ENCODE data around the gene NAA25. TPM values are rescaled to one million over a fixed set of nuclear protein-coding genes. Genes with fewer than 3 reads are reported as not detected.
A peak's percentile ranks its signal among the peaks of the same experiment; 100 is the strongest.

Gene NAA25
- total RNA-seq, 1 experiment from 2014 or later, result 41.0 TPM

GRCh38 chr12:112115259-112116045 is 6.9 kb upstream of the NAA25 start:
- H3K36me3 Mint-ChIP-seq (ENCODE audit: insufficient read depth, unreplicated experiment), result no peaks in the 10 kb centered on the region
- peak in 1 of 2 experiments; percentile 9 for DNase-seq
- POLR2A ChIA-PET, result no interaction called here
- Histone ChIP-seq H3K9me3 (no peaks in the 10 kb centered on the region), H3K27me3 (replicated peaks; ENCODE audit: control insufficient read depth, insufficient read depth, low read length) (no peaks in the 10 kb centered on the region), H3K4me1 (peaks cover 17% of the 10 kb centered on the region), H3K4me3 (ENCODE audit: low read depth, low read length) (no peak overlapping the region), H3K36me3 (ENCODE audit: control insufficient read depth, insufficient read depth, low read length) (no peaks in the 10 kb centered on the region)
- no peak overlapping the region for H3K4me3 Mint-ChIP-seq (ENCODE audit: unreplicated experiment)
- peaks cover 21% of the 10 kb centered on the region for H3K4me1 Mint-ChIP-seq (ENCODE audit: low read depth, unreplicated experiment)
- intact Hi-C loops (cut with micrococcal nuclease; ENCODE audit: unreplicated experiment), result no loop called here
- H3K9me3 Mint-ChIP-seq (ENCODE audit: unreplicated experiment), result no peaks in the 10 kb centered on the region
- CTCF ChIA-PET, result no interaction called here
- H3K27me3 Mint-ChIP-seq (ENCODE audit: insufficient read depth, unreplicated experiment), result no peaks in the 10 kb centered on the region
- no peak for TF ChIP-seq CTCF (IDR thresholded peaks at IDR 0.05; ENCODE audit: insufficient read depth in 1 of 2, low read depth in 1 of 2, low read length in 1 of 2, severe bottlenecking in 1 of 2, unreplicated experiment in 1 of 2)
- no peak overlapping the region for H3K27ac Mint-ChIP-seq (ENCODE audit: unreplicated experiment)
- BruUV-seq (replicated peaks), result no TSS peak

- Mint-ChIP-seq H3K9me3 (ENCODE audit: unreplicated experiment) (no peaks in the 10 kb centered on the region), H3K4me3 (ENCODE audit: unreplicated experiment) (no peak overlapping the region), H3K4me1 (ENCODE audit: low read depth, unreplicated experiment) (peaks cover 24% of the 10 kb centered on the region), H3K36me3 (ENCODE audit: insufficient read depth, unreplicated experiment) (peaks cover 12% of the 10 kb centered on the region), H3K27me3 (ENCODE audit: insufficient read depth, unreplicated experiment) (no peaks in the 10 kb centered on the region), H3K27ac (ENCODE audit: unreplicated experiment) (no peak overlapping the region)
- Histone ChIP-seq H3K4me1 (peaks cover 19% of the 10 kb centered on the region), H3K9me3 (no peaks in the 10 kb centered on the region), H3K27me3 (replicated peaks; ENCODE audit: control insufficient read depth, insufficient read depth, low read length) (no peaks in the 10 kb centered on the region), H3K36me3 (ENCODE audit: control insufficient read depth, insufficient read depth, low read length) (no peaks in the 10 kb centered on the region), H3K4me3 (ENCODE audit: low read depth, low read length) (no peak overlapping the region)
- intact Hi-C loops (cut with micrococcal nuclease; ENCODE audit: unreplicated experiment), result no loop called here
- TF ChIP-seq CTCF (IDR thresholded peaks at IDR 0.05; ENCODE audit: insufficient read depth in 1 of 2, low read depth in 1 of 2, low read length in 1 of 2, severe bottlenecking in 1 of 2, unreplicated experiment in 1 of 2), result no peak
- CTCF ChIA-PET, result interaction anchor here (0.6 kb wide), 1 partner anchor 21 kb away, joined by 5 read pairs; no protein-coding TSS in a partner anchor
- POLR2A ChIA-PET, result interaction anchor here (0.7 to 1.0 kb wide), 2 partner anchors 12 to 148 kb away, joined by 3 to 4 read pairs; no protein-coding TSS in a partner anchor
- no peak for DNase-seq
- no TSS peak for BruUV-seq (replicated peaks)
These were observed 4.0 kb upstream of the NAA25 start for GRCh38 chr12:112112409-112113133.

GRCh38 chr12:112111931-112112330 is 3.3 kb upstream of the NAA25 start:
- BruUV-seq (replicated peaks), result no TSS peak
- intact Hi-C loops (cut with micrococcal nuclease; ENCODE audit: unreplicated experiment), result no loop called here

More at GRCh38 chr12:112111931-112112330, 3.3 kb upstream of the NAA25 start:
- H3K4me3 ChIP-seq (ENCODE audit: low read depth, low read length), result no peak overlapping the region
- H3K9me3 ChIP-seq, result no peaks in the 10 kb centered on the region
- DNase-seq, result no peak
- TF ChIP-seq CTCF (IDR thresholded peaks at IDR 0.05; ENCODE audit: insufficient read depth in 1 of 2, low read depth in 1 of 2, low read length in 1 of 2, severe bottlenecking in 1 of 2, unreplicated experiment in 1 of 2), result no peak
- peaks cover 22% of the 10 kb centered on the region for H3K4me1 ChIP-seq
- Mint-ChIP-seq H3K4me3 (ENCODE audit: unreplicated experiment) (no peak overlapping the region), H3K27me3 (ENCODE audit: insufficient read depth, unreplicated experiment) (no peaks in the 10 kb centered on the region), H3K4me1 (ENCODE audit: low read depth, unreplicated experiment) (peaks cover 20% of the 10 kb centered on the region), H3K9me3 (ENCODE audit: unreplicated experiment) (no peaks in the 10 kb centered on the region), H3K36me3 (ENCODE audit: insufficient read depth, unreplicated experiment) (peaks cover 12% of the 10 kb centered on the region), H3K27ac (ENCODE audit: unreplicated experiment) (no peak overlapping the region)
- H3K36me3 ChIP-seq (ENCODE audit: control insufficient read depth, insufficient read depth, low read length), result no peaks in the 10 kb centered on the region
- no peaks in the 10 kb centered on the region for H3K27me3 ChIP-seq (replicated peaks; ENCODE audit: control insufficient read depth, insufficient read depth, low read length)
- CTCF ChIA-PET, result interaction anchor here (0.6 to 0.7 kb wide), 3 partner anchors 21 to 53 kb away, joined by 3 to 5 read pairs (median 4); no protein-coding TSS in a partner anchor
- POLR2A ChIA-PET, result interaction anchor here (0.7 kb wide), 1 partner anchor 148 kb away, joined by 3 read pairs; no protein-coding TSS in a partner anchor
